Right lobe of liver (tissue), 6 donors: ENCODE results near the gene ZXDC. TPM values are rescaled to one million over a fixed set of nuclear protein-coding genes. Genes with fewer than 3 reads are reported as not detected.

ENCODE experiments used
- ATAC-seq, 4 donors: fragments of 200-7000 bp; cut with Tn5 transposase; one replicate each; pipeline ENCODE4 v1.9.1; 2020; ENCODE audit warnings: mild to moderate bottlenecking in 4 of 4, moderate library complexity in 4 of 4
- DNase-seq, 3 donors: peaks; one replicate each; pipeline ENCODE4 v3.0.0-alpha.2; 2020
- H3K27ac ChIP-seq, 3 donors: fragments of 200-600 bp; one replicate each; pipeline ENCODE4 v1.8.0; 2022
- H3K27me3 ChIP-seq, 2 donors: fragments of 200-600 bp; one replicate each; pipeline ENCODE4 v1.8.0; 2022
- H3K36me3 ChIP-seq, 4 donors: fragments of 200-600 bp; sonication (generic) in 1 of 4; one replicate each; pipeline versions ENCODE4 v1.5.1 to v1.8.0; 2017 to 2022; ENCODE audit warnings: control low read depth in 1 of 4
- H3K4me1 ChIP-seq, 4 donors: fragments of 200-600 bp; sonication (generic) in 1 of 4; one replicate each; pipeline versions ENCODE4 v1.5.1 to v1.8.0; 2017 to 2022; ENCODE audit warnings: control low read depth in 1 of 4
- H3K4me3 ChIP-seq, 3 donors: fragments of 200-600 bp; one replicate each; pipeline ENCODE4 v1.8.0; 2022
- H3K9me3 ChIP-seq, 4 donors: fragments of 200-600 bp; sonication (generic) in 1 of 4; one replicate each; pipeline versions ENCODE4 v1.5.1 to v1.8.0; 2017 to 2022; ENCODE audit warnings: control low read depth in 1 of 4
- POLR2A ChIP-seq: fragments of 450-650 bp; IDR thresholded peaks from one replicate; pipeline ENCODE4 v1.6.1; 2017; ENCODE audit warnings: antibody characterized with exemption, mild to moderate bottlenecking
- WGBS: methylation state at CpG from one replicate; pipeline ENCODE4 v1.1.6; 2018; ENCODE audit warnings: low coverage, low lambda C conversion rate; ENCODE audit not compliant: insufficient coverage; ENCODE audit errors: missing lambda C conversion rate; 5-methylcytosine and 5-hydroxymethylcytosine counted together
- intact Hi-C, 2 donors: fragments of 100-400 bp; cut with DNase I; formaldehyde crosslinking; loops; one replicate each; pipeline versions ENCODE4 v1.11.2 to v1.14.1; 2022
- total RNA-seq, 6 experiments: library from RNA; depleted of rRNA in 2 of 6; stranded (reverse); fragments of >200 nt in 2 of 6; fragmentation: NEBNext Ultra II Directional in 3 of 6; extraction: Animal tissue kit (Norgen Biotek cat#: 25700) in 3 of 6; gene quantifications; one replicate each; pipeline versions ENCODE4 v1.1.0 to v1.2.4, GENCODE V29; 2016 to 2023
- TF ChIP-seq, protein P1 (sequence below), 4 donors: fragments of 200-600 bp in 3 of 4; fragments of 450-650 bp in 1 of 4; IDR thresholded peaks; one replicate each; pipeline versions ENCODE4 v1.5.1 to v1.8.0; 2016 to 2022; ENCODE audit warnings: antibody characterized with exemption in 4 of 4, mild to moderate bottlenecking in 2 of 4
- donor health status: DM: no; HTN: yes; CAD: no.
- donor health status: DM: no; HTN: no; CAD: no.
- donor health status: DM: no; HTN: no; CAD: no.
- donor health status: DM: no; HTN: yes; CAD: no.
- donor health status: DM: no; HTN: yes; CAD: no.

ZXDC gene
- total RNA-seq, 6 experiments from 2014 or later: 16.4 to 30.2 (median 24.0) TPM

DNA sequence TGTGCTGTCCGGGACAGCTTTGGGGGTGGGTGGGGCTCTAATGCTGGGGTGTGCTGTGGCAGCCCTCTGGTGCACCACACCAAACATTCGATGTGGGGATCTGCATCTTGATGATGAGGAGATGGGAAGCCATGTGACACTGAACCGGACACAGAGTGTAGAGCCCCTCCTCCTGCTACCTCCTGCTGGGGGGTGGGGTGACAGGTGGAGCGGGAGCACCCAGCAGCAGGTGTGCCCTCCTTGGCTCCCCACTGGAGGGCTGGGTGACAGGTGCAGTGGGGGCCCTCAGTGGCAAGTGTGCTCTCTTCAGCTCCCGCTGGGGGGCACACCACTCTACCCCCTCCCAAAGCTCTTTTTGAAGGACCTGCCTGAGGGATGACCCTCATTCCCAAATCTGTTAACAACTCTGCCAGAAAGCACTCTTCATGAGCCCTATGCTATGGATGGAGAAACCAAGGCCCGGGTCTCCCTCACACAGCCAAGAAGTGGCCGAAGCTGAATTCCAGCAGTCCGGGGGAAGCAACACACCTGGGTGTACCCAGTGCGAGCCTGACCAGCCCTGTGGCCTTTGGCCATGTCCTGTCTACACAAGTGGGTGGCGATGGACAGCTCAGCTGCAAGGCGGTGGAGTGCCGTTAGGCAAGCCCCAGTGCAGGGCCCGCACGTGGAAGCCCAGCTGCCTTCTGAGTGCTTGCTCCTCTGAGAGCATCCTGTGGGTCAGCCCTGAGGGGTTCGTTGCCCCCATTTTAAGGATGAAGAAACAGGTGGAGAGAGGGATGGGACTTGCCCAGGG lies 42.5 kb upstream of the ZXDC start:
- ATAC-seq: peak; percentile 67 to 75 (median 70)
- intact Hi-C loops: no loop called here
- no peaks in the 10 kb centered on the region for H3K36me3 ChIP-seq
- peaks cover 0 to 55% (median 15%) of the 10 kb centered on the region in 4 donors for H3K4me1 ChIP-seq
- peak overlapping the region in 2 of 3 donors; percentile 60 to 84 for H3K27ac ChIP-seq
- no peaks in the 10 kb centered on the region for H3K9me3 ChIP-seq
- H3K27me3 ChIP-seq: no peaks in the 10 kb centered on the region
- WGBS: 27% methylated on average over 2 of the region's 15 CpGs
- TF ChIP-seq, protein P1, sequence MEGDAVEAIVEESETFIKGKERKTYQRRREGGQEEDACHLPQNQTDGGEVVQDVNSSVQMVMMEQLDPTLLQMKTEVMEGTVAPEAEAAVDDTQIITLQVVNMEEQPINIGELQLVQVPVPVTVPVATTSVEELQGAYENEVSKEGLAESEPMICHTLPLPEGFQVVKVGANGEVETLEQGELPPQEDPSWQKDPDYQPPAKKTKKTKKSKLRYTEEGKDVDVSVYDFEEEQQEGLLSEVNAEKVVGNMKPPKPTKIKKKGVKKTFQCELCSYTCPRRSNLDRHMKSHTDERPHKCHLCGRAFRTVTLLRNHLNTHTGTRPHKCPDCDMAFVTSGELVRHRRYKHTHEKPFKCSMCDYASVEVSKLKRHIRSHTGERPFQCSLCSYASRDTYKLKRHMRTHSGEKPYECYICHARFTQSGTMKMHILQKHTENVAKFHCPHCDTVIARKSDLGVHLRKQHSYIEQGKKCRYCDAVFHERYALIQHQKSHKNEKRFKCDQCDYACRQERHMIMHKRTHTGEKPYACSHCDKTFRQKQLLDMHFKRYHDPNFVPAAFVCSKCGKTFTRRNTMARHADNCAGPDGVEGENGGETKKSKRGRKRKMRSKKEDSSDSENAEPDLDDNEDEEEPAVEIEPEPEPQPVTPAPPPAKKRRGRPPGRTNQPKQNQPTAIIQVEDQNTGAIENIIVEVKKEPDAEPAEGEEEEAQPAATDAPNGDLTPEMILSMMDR (IDR thresholded peaks at IDR 0.05): no peak
- TF ChIP-seq POLR2A: no peak
- peak; percentile 84 to 92 (median 90) for DNase-seq
- H3K4me3 ChIP-seq: peak overlapping the region in 1 of 3 donors; percentile 16

GRCh38 chr3:126517291-126517951 lies 41.7 kb upstream of the ZXDC start, which contains the start of gene UROC1:
TSS of gene UROC1 (minus strand) at chr3:126517773. CDS start at chr3:126517719, 54 bp downstream.
- peaks cover 0 to 54% (median 13%) of the 10 kb centered on the region in 4 donors for H3K4me1 ChIP-seq
- 56% methylated on average over 3 of the region's 16 CpGs for WGBS
- H3K36me3 ChIP-seq: no peaks in the 10 kb centered on the region
- peak within 1 kb of the TSS; percentile 37 to 81 (median 40) for H3K4me3 ChIP-seq
- peak within 1 kb of the TSS in 2 of 3 donors; percentile 60 to 84 for H3K27ac ChIP-seq
- TF ChIP-seq POLR2A: peak; percentile 58
- TF ChIP-seq, protein P1 (IDR thresholded peaks at IDR 0.05): no peak
- intact Hi-C loops: no loop called here
- no peaks in the 10 kb centered on the region for H3K9me3 ChIP-seq
- no peaks in the 10 kb centered on the region for H3K27me3 ChIP-seq
- ATAC-seq (peak; percentile 81 to 90 (median 83)), DNase-seq (peak; percentile 86 to 96 (median 96))

GRCh38 chr3:126516936-126517290 lies 41.2 kb upstream of the ZXDC start:
- no peaks in the 10 kb centered on the region for H3K27me3 ChIP-seq
- 32% methylated on average over 6 of the region's 9 CpGs for WGBS
- TF ChIP-seq POLR2A: no peak
- TF ChIP-seq, protein P1 (IDR thresholded peaks at IDR 0.05): no peak
- H3K9me3 ChIP-seq: no peaks in the 10 kb centered on the region
- no peaks in the 10 kb centered on the region for H3K36me3 ChIP-seq
- H3K27ac ChIP-seq: peak overlapping the region in 2 of 3 donors; percentile 19 to 84
- DNase-seq (no peak), ATAC-seq (no peak)
- peaks cover 0 to 54% (median 13%) of the 10 kb centered on the region in 4 donors for H3K4me1 ChIP-seq
- intact Hi-C loops: no loop called here
- peak overlapping the region; percentile 37 to 81 (median 40) for H3K4me3 ChIP-seq

DNA sequence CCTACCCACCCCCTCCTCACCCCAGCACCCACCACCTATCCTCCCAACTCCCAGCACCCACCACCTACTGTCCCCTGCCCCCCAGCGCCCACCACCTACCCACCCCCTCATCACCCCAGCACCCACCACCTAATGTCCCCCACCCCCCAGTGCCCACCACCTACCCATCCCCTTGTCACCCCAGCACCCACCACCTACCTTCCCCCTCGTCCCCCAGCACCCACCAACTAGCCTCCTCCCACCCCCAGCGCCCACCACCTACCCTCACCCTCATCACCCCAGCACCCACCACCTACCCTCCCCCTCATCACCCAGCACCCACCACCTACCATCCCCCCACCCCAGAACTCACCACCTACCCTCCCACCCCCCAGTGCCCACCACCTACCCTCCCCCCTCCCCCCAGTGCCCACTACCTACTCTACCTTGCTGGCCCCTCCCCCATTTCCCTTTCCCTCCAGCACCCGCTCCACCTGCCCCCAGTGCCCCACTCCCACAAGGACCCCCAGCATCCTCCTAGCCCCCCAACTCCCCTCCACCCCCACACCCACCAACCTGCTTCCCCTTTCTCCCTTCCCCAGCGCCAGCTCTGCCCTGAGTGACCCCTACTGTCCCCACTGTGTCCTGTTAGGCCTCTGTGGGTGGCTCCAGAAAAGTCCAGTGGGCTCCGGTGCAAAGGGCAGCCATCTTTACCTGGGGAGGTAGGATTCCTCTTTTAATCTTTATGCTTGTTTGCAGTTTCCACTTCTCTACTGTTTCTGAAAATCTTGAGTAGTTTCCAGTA lies 40.7 kb upstream of the ZXDC start:
- Histone ChIP-seq H3K27ac (peak overlapping the region in 2 of 3 donors; percentile 19 to 84), H3K27me3 (no peaks in the 10 kb centered on the region), H3K36me3 (no peaks in the 10 kb centered on the region), H3K4me3 (peak overlapping the region; percentile 37 to 81 (median 40)), H3K4me1 (peaks cover 0 to 59% (median 14%) of the 10 kb centered on the region in 4 donors), H3K9me3 (no peaks in the 10 kb centered on the region)
- TF ChIP-seq POLR2A: no peak
- TF ChIP-seq, protein P1 (IDR thresholded peaks at IDR 0.05): no peak
- DNase-seq (peak in 2 of 3 donors; percentile 19 to 43), ATAC-seq (no peak)
- 29% methylated on average over 6 of the region's 6 CpGs for WGBS
- intact Hi-C loops: no loop called here
